COLO829 (cell line): ENCODE data around the gene PTPRN2.
"Not testable (repeated sequence)": the region's sequence is repeated elsewhere in the genome, so short reads cannot be mapped to it uniquely, and the experiment has no call there.

Experiments used
- DNase-seq: peaks from one replicate; pipeline ENCODE4 v3.0.0; 2012; ENCODE audit warnings: low spot score

PTPRN2 gene

DNA sequence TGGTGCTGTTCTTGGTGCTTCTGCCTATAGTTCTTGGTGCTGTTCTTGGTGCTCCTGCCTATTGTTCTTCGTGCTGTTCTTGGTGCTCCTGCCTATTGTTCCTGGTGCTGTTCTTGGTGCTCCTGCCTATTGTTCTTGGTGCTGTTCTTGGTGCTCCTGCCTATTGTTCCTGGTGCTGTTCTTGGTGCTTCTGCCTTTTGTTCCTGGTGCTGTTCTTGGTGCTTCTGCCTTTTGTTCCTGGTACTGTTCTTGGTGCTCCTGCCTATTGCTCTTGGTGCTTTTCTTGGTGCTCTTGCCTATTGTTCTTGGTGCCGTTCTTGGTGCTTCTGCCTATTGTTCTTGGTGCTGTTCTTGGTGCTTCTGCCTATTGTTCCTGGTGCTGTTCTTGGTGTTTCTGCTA lies 71.1 kb downstream of the PTPRN2 start:
- DNase-seq, result no peak

DNA sequence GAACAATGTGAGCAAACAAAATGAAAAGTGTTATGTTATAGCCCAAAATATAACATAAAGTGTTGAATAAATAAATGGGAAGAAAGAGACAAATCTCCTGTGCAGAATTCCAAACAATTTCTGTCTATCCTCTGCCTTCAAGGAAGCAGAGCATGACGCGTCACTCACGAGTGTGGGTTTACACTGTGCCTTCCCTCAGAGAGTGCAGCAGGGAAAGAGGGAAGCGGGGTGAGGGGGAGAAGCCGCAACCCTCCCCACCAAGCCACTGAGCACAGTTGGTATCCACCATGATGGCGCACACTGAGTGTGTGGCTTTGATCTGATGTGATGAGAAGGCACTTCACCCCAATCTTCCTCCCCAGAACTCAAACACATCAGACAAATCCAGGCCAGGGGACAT lies 74.8 kb downstream of the PTPRN2 start:
- no peak for DNase-seq

DNA sequence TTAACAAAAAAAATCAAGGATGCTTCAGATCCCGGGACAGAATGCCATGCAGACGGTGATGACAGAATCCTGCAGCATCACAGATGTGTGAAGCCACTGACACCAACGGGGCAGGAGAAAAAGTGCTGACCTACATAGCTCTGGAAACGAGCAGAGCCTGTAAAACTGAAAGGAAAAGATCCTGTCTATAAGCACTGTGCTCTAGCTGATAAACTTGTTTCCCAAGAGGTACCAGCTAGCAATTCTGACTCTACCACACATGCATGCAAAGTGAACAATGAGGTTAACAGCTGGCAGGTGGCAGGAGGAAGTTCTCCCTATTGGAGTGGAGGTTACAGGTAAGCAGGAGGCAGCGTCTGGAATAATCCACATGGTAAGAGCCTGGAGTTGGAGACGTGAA lies 75.6 kb downstream of the PTPRN2 start:
- DNase-seq, result no peak

DNA sequence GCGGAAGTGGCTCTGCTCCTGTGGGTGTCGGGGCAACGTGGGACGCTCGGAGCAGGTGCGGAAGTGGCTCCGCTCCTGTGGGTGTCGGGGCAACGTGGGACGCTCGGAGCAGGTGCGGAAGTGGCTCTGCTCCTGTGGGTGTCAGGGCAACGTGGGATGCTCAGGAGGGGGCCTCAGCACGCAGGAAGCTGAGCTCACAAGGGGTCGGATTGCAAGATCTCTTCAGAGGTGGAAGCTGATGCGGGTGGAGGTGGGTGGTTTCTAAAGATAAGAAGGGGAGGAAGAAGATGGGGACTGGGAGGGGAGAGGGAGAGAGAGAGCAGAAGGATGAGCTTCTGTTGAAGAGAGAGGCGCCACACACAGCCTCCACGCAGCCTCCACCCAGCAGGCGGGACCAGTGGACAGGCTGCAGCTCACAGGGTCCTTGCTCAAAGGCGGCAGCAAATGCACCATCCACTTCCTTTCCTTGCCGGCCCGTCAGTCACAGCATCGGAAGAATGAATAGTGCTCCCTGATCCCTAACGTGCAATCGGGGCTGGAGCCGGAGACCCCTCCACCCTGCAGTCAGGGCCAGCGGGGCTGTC lies 78.7 kb downstream of the PTPRN2 start:
- DNase-seq, result no peak

DNA sequence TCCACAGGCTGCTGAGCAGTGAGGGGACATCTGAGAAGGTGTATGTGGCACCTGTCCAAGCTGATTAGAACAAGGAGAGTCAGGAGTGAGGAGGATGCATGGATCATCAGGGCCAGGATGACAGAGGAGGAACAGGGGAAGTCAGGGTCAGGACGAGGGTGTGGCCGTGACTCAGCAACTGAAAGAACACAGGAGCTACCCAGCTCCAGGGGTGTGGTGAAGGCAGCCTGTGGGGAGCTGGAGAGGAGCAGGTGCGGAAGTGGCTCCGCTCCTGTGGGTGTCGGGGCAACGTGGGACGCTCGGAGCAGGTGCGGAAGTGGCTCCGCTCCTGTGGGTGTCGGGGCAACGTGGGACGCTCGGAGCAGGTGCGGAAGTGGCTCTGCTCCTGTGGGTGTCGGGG lies 79.3 kb downstream of the PTPRN2 start:
- DNase-seq, result not testable (repeated sequence)

DNA sequence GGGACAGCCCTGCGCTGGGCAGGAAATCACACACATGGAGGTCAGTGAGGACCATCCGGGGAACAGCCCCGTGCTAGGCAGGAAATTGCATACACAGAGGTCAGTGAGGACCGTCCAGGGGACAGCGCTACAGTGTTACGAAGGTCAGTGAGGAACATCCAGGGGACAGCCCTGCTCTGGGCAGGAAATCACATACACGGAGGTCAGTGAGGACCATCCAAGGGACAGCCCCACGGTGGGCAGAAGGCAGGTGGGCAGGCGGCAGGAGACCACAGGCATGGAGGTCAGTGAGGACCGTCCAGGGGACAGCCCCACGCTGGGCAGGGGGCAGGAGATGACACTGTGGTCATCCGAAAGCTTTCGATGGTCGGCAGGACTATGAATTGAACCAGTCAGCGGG lies 79.7 kb downstream of the PTPRN2 start:
- DNase-seq, result no peak

DNA sequence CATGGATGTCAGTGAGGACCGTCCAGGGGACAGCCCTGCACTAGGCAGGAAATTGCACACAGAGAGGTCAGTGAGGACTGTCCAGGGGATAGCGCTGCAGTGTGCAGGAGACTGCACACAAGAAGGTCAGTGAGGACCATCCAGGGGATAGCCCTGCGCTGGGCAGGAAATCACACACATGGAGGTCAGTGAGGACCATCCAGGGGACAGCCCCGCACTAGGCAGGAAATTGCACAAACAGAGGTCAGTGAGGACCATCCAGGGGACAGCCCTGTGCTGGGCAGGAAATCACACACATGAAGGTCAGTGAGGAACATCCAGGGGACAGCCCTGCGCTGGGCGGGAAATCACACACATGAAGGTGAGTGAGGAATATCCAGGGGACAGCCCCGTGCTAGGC lies 80.4 kb downstream of the PTPRN2 start:
- not testable (repeated sequence) for DNase-seq

DNA sequence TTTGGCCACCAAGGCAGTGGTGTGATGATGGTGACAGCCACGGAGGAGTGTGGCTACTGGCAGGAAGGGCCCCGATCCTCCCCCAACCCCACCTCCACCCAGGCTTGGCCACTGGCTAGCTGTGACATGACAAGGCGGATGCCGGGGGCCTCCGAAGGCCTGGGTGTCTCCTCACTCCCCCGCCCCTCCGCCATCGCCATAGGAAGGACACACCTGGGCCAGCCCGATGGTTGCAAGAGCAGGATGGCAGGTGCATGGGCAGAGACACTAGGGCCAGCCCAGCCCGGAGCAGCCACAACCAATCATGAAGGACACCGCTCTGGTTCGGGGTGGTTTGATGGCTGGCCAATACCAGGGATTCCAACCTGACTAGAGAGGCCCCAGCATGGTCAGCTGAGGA lies 81.0 kb downstream of the PTPRN2 start:
- no peak for DNase-seq

DNA sequence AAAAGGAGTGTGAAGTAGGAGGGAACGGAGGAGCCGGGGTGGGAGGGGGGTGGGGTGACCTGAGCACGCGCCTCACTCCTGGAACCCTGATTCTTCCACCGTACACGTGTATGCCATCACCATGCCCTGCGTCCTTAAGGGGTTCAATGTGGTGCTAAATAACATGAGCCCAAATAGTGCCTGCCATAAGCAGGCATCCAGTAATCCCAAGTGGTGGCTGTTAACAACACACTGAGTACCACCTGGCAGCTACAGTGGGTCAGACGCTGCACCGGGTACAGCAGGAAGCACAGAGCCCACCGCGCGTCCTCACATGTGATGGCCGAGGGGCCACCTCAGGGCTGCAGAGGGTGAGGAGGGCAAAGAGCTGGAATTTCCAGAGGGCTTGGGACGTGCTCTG lies 81.9 kb downstream of the PTPRN2 start:
- DNase-seq, result no peak

DNA sequence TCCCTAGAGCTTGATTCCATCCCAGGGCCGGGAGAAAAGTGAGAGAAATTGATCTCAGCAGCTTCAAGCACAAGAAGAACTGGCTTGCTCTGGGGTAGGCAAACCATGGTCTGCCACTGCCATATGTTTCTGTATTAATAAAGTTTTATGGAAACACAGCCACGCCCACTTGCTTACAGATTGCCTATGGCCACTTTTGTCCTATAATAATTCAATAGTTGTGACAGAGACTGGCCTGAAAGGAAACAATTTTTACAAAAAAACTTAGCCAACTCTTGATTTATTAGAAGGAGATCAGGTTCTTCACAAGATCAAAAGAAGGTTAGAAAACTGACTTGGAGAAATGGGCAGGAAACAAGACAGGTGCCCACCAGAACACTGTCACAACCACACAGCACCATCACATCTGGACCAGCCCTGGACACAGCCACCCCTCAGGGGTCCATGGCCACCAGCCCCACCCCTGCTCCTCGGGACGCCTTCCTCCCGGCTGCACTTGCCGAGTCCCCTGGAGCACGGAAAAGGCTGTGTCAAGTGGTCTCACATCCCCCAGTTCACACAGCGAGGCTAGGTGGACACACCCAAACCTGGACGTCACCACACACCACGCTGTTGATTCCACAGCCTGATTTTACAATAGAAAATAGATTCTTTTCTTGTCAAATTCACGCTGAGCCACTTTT lies 85.4 kb downstream of the PTPRN2 start:
- no peak for DNase-seq

DNA sequence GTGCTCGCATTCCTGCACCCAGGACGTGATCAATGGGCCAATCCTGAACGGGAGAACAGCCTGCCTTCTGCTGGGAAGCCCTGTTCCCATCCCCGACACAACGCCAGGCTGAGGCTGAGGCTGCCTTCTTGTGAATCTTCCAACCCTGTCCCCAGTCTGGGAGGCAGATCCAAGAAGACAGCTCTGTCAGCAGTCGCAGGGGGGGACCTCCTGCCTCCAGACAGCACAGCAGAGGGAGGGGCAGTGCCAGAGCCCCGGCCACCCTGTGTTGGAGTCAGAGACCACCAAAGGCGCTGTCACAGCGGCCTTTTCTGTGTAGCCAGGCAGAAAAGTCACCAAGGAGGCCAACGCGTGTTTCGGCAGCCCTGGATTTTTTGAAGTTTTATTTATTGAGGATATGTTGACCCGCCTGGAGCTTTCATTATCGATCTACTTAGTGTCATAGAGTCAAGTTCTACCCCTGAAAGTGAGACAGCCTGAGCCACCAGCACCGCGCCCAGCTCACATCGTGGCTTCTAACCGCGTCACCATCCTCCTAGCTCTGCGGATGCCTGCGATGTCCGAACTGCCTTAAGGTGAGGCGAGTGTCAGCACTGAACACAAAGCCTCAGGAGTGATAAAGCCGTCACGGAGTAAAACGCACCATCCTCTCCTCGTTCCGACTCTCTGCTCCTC lies 86.1 kb downstream of the PTPRN2 start:
- no peak for DNase-seq

DNA sequence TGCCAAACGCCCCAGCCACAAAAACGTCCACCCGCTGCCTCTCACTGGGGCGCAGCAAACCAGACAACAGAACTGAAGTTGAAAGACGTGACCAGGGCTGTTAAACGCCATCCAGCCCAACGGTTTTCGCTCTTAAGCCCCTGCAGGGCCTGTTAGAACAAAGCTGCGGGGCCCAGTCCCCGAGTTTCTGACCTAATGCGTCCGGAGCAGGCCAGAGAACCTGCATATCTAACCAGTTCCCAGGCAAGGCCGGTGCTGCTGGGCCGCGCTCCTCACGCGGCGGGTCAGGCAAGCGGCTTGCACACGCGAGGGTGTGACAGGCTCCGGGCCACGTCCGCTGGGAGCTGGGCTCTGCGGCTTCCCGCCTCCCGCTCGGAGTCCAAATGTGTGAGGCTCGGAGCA lies 87.0 kb downstream of the PTPRN2 start:
- DNase-seq, result no peak

DNA sequence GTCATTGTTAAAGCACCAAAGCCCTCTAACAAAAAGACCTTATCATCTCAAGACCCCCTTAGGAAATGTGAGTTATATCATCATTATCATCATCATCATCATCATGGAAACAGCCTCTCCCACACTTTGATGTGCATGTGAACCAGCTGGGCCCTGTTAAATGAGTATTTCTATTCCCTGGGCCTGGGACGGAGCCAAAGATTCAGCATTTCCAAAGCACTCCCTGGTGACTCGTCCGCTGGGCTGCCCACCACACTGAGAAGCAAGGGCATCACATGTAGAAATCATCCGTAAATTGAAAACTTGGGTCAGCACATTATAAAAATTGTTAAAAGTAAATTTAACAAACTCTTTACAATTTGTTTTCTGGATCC lies 88.6 kb downstream of the PTPRN2 start:
- no peak for DNase-seq

DNA sequence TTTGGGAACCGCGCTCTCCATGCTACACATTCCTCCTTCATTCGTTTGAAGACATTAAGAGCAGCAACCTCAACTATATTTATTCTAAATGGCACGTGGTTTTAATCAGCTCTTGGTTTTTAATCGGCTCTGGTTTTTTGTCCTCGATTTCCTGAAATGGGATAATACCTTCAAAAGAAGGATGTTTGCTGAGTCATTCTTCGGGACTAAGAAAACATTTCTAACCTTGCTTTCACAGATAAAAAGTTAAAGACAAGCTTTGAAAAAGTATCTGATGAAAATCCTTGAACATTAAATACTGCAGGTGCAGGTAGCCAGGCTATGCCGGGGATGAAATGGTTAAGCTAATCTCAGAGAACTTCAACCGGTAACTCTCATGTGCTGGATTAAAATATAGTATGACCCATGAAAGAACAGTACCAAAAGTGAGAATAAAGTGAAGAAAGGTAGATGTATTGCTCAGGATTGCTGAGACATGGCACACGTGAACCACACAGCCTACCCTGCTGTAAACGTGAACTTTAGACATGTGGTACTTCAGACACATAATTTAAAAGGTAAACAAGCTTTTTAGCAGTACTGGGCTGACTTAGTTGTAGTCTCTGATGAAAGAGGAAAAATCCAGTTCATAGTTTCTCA lies 89.1 kb downstream of the PTPRN2 start:
- no peak for DNase-seq

DNA sequence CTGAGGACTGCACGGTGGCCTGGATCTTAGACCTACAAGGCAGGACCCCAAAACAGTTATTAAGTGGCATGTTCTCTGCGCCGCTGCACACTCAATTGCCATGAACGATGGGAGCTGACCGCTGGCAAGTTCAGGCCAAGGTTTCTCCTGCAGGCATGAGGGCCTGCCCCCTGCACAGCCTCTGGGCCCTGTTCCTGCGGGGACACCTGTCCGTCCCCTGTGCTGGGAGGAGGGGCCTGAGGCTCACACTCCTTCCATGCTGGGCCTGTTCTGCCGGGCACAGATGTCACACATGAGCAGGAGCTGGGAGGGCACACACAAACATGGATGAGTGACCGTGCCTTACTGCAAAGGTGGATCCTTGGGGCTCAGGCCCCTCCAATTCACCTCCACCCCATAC lies 90.0 kb downstream of the PTPRN2 start:
- no peak for DNase-seq

DNA sequence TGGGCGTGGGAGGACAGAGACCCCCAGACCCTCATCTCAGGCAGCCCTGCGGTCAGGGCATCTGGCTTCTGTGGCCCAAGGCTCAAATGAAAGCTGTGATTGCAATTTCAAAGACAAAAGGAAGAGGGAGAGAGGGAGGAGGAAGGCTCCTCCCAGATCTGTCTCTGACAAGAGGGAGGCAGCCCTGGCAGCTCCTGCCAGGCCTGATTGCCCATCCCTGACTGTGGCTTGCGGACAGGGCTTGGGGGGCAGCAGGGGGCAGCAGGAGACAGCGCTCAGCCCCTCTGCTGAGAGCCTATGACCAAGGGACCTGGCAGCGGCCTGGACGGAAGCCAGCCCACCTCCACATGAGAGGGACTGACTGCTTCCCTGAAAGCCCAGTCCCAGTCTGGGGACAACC lies 91.8 kb downstream of the PTPRN2 start:
- peak; percentile 5 for DNase-seq

DNA sequence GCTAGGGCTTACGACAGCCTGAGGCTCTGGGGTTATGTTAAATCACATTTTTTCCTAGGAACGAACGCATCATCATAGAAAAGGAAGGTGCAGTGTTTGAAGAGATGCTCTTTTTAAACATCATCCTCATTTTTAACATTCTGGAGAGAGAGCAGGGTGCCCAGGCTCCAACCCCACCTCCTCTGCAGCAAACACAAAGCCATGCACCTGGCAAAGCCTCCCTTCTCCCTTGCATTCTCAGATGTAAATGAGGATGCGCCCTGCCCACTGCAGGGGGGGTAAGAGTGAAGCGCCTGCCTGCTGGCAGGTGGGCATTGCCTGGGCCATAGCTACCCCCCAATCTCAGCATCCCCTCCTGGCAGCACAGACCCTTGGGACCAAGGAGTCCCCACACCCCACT lies 92.4 kb downstream of the PTPRN2 start:
- no peak for DNase-seq

DNA sequence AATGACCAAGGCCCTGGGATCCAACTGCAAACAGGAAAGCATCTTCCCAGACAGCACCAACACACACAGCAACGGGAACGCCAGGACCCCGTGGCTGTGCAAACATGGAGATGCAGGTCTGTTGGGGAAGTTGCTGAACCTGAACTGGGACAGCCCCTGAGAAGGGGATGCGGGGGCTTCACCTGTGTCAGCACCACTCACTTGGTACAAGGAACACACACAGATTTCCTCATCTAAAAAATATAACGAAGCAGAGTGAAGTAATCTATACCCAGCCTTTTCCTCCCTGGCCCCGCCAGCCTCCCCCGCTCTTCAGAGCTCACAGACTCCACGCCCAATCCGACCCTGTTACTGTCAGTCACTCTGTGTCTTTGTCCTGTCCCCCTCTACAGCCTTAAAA lies 93.0 kb downstream of the PTPRN2 start:
- DNase-seq, result no peak

DNA sequence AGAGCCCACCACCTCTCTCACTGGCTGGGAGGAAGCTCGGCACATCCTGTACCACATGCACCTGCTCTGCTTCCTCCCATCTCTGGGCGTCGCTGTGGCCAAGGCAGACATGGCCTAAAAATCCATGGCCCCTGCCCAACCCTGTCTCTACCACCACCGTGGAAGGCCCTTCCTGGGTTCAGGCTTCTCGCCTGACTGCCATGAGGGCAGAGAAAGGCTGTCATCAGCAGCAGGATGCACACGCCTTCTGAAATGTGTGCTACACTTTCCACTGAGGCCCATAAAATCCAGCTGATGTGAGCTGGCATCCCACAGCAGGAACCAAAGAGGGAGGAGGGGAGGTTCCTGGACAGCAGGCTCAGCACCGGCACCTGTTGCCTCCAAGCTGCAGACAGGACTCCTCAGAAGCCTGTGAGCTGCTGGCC lies 93.4 kb downstream of the PTPRN2 start:
- DNase-seq, result no peak

DNA sequence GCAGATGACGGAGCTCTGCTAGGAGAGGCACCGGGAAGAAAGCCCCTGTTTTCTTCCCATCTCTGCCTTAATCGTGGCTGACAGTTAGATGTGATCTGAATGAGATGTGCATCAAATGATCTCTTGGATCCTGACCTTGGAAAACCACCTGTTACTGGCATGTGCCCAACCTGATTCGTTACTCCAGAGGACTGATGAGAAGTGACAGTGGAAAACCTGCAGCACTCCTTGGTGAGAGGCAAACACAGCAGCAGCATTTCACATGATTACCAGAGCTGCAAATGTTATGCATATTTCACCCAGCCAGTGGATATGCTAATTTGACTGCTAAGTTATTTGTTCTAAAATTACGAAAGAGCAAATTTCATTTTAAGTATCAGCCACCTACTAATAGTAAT lies 95.3 kb downstream of the PTPRN2 start:
- no peak for DNase-seq

DNA sequence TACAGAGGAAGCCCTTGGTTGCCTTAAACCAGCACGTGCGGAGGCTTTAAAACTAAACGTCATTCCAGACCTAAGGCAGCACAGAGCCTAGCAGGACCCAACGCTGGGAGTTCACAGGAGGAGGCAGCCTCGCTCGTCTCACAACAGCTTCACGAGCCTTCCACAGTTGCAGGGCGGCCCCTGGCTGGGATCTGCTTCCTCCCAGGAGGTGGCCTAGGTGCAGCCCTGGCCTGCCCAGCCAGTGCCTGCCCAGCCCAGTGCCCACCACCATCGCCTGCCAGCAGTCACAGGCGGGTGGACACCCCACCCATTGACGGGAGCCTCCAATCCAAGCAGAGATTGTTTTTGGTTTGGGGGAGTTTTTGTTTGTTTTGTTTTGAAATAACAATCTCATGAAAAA lies 96.5 kb downstream of the PTPRN2 start:
- no peak for DNase-seq

DNA sequence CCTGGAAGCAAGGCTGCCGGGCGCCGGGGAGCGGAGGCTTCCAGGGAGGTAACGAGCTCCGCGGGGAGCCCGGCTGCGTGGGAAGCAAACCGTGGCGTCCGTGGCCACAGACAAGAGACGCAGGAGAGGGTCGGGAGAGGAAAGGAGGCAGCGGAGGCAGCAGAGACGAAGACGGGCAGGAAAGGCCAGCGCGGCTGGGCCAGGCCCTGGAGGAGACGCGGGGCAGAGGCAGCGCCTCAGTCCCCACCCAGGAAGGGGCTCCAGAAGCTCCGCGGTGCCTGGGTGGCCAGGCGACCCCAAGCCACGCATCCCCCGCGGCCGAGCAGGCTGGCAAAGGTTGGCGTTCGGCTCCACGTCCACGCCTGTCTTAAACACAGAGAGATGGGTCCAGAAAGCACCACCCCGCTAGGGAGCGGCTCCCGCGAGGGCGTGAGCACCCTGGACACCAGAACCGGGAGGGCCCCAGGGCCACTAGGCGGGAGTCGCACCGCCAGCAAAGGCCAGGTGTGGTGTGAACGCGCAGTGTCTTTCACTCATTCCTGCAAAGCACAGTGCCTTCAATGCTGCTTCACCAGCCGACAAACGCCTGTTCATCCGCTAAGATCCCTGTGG lies 97.3 kb downstream of the PTPRN2 start:
- no peak for DNase-seq
